ENCODE data around the gene RAPGEF4. TPM values are rescaled to one million over a fixed set of nuclear protein-coding genes. Genes with fewer than 3 reads are reported as not detected.

RAPGEF4 gene
- total and polyA plus RNA-seq, 7 donors = 0.23 to 7.6 (median 4.2) TPM

DNA sequence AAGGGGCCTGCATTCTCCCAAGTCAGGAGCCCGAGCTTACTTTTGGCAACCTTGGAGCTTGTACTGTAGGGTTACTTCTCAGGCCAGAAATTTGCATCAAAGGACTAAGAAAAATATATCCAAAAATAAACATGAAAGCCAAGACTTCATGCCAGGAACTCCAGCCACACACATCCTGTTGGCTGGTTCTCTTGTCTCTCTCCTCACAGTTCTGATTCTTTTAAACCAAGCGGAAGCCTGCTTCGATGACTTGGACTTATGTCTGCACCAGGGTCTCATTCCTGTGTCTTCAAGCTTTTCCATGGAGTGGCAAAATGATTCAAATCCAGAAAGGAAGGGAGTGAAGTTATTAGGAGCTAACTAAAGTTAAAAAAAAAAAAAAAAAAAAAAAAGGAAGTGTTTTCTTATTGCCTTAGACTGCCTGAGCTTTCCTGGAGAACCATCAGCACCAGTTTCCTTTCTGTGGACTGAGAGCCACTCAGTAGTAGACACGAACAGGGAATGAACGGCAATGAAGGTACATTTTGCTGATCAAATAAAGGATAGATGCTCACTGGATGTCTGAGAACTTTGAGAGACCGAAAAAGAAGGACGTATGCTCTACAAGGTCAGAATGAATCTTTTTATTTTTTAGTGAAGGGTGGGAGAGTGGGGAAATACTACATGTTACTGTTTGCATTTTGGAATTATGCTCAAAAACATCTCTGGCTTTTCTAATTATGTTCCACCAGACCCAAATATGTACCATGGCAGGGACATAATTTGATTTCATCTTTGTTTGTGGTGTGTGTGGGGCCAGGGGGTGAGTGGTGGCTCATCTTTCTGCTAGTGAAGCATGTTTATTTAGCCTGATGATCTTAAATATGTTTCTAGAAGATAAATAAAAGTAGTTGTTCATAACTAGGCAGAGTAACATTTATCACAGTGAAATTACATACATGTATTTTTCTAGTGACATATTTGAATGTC is 86.0 kb downstream of the RAPGEF4 start:
- H3K9me3 ChIP-seq = no peaks in the 10 kb centered on the region
- peak overlapping the region in 1 of 4 donors; percentile 9 for H3K4me3 ChIP-seq
- no peaks in the 10 kb centered on the region for H3K27me3 ChIP-seq
- intact Hi-C loops (cut with DNase I) = no loop called here
- no peak for DNase-seq
- TF ChIP-seq POLR2AphosphoS5 (IDR thresholded peaks at IDR 0.05) (no peak), CTCF (IDR thresholded peaks at IDR 0.05) (no peak), EP300 (IDR thresholded peaks at IDR 0.05) (no peak), POLR2A (IDR thresholded peaks at IDR 0.05) (no peak)
- no peaks in the 10 kb centered on the region for H3K36me3 ChIP-seq
- H3K4me1 ChIP-seq = no peaks in the 10 kb centered on the region
- 79 to 87% methylated on average over 7 of the region's 7 CpGs for WGBS, 2 donors
- peak overlapping the region in 1 of 4 donors; percentile 8 for H3K27ac ChIP-seq

GRCh38 chr2:172822585-172822984 is 86.9 kb downstream of the RAPGEF4 start:
- TF ChIP-seq CTCF (IDR thresholded peaks at IDR 0.05) = no peak
- intact Hi-C loops (cut with DNase I) = no loop called here
- H3K9me3 ChIP-seq = no peaks in the 10 kb centered on the region
- no peaks in the 10 kb centered on the region for H3K4me1 ChIP-seq
- 91 to 94% methylated on average over 6 of the region's 6 CpGs for WGBS, 2 donors
- no peak for DNase-seq
- H3K27ac ChIP-seq = peak overlapping the region in 1 of 4 donors; percentile 7
- H3K36me3 ChIP-seq = no peaks in the 10 kb centered on the region
- H3K4me3 ChIP-seq = peak overlapping the region in 1 of 4 donors; percentile 9
- H3K27me3 ChIP-seq = no peaks in the 10 kb centered on the region

DNA sequence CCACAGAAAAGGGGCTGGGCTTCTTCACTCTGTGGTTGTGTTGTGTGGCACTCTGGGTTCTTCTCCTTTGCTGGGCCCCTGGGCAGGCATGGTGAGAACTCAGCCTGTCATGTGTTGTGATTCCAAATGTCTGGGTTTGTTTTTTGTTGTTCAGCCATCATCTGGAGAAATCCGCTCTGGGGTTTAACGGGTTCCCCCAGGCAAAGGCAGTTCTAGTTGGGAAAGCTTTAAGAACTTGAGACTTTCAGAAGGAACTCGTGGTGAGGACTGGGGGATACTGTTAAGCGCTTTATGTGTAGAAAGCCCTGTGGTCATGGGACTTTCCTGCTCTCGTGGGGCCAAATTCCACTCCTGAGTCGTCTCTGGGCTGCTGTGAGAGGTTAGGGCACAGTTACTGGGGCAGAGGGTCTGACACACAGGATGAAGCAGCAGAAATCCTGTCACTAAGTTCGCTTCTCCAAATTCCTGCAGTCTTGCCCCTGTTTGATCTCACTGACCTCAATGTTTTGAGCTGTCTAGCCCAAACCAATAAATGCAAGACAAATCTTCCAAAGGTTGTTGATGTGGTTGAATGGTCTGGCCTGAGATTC is 87.7 kb downstream of the RAPGEF4 start:
- Histone ChIP-seq H3K4me3 (no peak overlapping the region), H3K4me1 (no peaks in the 10 kb centered on the region), H3K9me3 (no peaks in the 10 kb centered on the region), H3K27me3 (no peaks in the 10 kb centered on the region), H3K27ac (peak overlapping the region in 1 of 4 donors; percentile 7), H3K36me3 (no peaks in the 10 kb centered on the region)
- intact Hi-C loops (cut with DNase I) = no loop called here
- DNase-seq = no peak
- WGBS, 2 donors = 71 to 75% methylated on average over 7 of the region's 7 CpGs
- no peak for TF ChIP-seq EP300 (IDR thresholded peaks at IDR 0.05)
- no peak for TF ChIP-seq POLR2A (IDR thresholded peaks at IDR 0.05)
- no peak for TF ChIP-seq CTCF (IDR thresholded peaks at IDR 0.05)
- no peak for TF ChIP-seq POLR2AphosphoS5 (IDR thresholded peaks at IDR 0.05)

GRCh38 chr2:172826522-172826921 is 90.9 kb downstream of the RAPGEF4 start:
- no peak for DNase-seq
- H3K9me3 ChIP-seq = no peaks in the 10 kb centered on the region
- H3K36me3 ChIP-seq = no peaks in the 10 kb centered on the region
- WGBS, 2 donors = 81 to 87% methylated on average over 3 of the region's 3 CpGs
- intact Hi-C loops (cut with DNase I) = no loop called here
- H3K4me3 ChIP-seq = no peak overlapping the region
- no peaks in the 10 kb centered on the region for H3K4me1 ChIP-seq
- H3K27ac ChIP-seq = no peak overlapping the region
- no peak for TF ChIP-seq POLR2A (IDR thresholded peaks at IDR 0.05)
- no peak for TF ChIP-seq CTCF (IDR thresholded peaks at IDR 0.05)
- TF ChIP-seq EP300 (IDR thresholded peaks at IDR 0.05) = no peak
- no peaks in the 10 kb centered on the region for H3K27me3 ChIP-seq

Measured in sigmoid colon (tissue), 7 donors.